Measurements from ENCODE around the gene RNF213.
"Not testable (repeated sequence)": the region's sequence is repeated elsewhere in the genome, so short reads cannot be mapped to it uniquely, and the experiment has no call there.

RNF213 gene

DNA sequence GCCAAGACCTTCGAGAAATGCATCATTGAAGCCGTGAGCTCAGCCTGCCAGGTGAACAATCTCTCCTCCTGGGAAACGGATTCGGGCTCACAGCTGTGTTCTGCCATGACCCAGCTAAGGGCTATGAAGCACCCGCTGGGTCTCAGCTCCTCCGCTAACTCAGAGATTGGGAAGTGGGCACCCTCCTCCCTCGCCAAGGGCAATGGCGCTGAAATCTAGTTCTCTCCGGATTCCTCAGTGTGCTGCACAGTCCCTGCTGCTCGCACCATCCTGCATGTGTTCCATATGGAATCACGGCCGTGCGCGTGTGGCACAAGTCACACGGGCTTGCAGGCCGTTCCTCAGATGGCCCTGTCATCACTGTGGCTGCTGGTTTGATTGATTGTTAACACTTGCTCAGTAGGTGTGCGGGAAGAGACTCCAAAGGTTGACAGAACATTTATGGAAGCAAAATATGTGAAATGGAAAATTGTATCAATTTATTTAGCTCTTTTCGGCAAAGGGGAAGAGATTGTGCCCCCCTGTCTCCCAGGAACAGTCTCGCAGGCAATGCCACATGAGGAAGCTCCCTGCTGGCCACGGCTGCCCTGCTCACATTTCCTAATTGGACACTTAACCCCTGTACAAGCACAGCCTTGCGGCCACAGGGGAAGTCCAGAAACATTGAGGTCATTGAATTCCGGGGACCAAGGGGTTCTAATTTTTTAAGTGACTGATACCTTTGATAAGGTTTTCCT, 58.8 kb downstream of the RNF213 start:
- DNase-seq (ENCODE audit: low read depth in 2 of 2), result no peak

DNA sequence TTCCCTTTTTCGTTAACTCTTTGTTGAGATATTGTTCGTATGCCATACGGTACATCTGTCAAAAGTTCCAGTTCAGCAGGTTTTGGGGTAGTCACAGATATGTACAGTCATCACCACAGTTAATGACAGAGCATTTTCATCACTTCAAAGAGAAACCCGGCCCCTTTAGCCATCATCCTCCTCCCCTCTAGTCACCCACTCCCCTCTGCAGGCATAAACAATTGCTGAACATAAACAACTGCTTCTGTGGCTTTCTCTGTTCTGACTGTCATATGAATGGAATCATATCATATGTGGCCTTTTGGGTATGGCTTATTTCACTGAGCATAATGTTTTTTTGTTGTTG, 59.3 kb downstream of the RNF213 start:
- DNase-seq (ENCODE audit: low read depth in 2 of 2), result no peak

DNA sequence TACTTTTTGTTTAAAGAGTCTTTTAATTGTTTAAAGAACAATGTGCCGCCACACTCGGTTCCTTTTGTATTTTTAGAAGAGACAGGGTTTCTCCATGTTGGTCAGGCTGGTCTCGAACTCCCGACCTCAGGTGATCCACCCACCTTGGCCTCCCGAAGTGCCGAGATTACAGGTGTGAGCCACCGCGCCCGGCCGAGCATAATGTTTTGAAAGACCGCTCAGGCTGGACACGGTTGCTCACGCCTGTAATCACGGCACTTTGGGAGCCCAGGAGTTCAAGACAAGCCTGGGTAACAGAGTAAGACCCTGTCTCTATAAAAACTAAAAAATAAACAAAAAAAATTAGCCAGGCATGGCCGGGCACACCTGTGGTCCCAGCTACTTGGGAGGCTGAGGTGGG, 59.8 kb downstream of the RNF213 start:
- DNase-seq (ENCODE audit: low read depth in 2 of 2), result no peak

DNA sequence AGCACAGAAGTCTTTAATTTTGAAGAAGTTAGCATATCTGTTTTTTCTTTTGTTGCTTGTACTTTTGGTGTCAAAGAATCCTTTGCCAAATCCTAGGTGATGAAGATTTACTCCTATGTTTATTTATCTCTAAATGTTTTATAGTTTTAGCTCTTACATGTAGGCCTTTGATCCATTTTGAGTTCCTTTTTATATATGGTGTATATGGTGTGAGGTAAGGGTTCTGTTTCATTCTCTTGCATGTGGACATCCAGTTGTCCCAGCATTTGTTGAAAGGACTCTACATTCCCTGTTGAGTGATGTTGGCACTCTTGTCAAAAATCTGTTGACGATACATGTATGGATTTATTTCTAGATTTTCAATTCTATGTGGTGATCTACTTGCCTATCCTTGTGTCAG, 62.2 kb downstream of the RNF213 start:
- no peak for DNase-seq (ENCODE audit: low read depth in 2 of 2)

DNA sequence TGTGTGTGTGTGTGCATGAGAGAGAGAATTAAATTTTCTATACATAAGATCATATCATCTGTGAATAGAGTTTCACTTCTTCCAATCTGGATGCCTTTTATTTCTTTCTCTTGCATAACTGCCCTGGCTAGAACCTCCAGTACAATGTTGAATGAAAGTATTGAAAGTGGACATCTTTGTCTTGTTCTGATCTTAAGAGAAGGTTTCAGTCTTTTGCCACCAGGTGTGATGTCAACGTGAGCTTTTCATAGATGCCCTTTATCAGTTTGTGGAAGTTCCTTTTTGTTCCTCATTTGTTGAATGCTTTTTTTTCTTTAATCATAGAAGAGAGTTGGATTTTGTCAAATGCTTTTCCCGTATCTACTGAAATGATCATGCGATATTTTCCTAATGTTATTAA, 63.3 kb downstream of the RNF213 start:
- no peak for DNase-seq (ENCODE audit: low read depth in 2 of 2)

DNA sequence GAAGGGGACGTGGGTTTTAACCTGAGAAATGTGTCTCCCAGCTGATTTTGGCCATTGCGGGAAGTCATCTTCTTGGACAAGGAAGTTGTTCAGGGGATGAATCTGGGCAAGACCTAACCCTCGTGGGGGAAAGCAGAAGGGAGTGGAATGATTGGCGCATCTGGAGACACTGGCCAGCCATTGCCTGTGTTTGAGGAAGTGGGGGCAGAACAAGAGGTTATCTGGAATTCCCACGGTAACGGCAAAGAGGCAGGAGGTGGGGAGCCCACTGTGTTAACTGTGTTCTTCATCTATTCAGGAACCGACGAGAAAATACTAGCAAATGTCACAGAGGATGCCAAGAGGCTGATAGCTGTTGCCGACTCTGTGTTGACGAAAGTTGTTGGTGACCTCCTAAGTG, 66.9 kb downstream of the RNF213 start:
- no peak for DNase-seq (ENCODE audit: low read depth in 2 of 2)

DNA sequence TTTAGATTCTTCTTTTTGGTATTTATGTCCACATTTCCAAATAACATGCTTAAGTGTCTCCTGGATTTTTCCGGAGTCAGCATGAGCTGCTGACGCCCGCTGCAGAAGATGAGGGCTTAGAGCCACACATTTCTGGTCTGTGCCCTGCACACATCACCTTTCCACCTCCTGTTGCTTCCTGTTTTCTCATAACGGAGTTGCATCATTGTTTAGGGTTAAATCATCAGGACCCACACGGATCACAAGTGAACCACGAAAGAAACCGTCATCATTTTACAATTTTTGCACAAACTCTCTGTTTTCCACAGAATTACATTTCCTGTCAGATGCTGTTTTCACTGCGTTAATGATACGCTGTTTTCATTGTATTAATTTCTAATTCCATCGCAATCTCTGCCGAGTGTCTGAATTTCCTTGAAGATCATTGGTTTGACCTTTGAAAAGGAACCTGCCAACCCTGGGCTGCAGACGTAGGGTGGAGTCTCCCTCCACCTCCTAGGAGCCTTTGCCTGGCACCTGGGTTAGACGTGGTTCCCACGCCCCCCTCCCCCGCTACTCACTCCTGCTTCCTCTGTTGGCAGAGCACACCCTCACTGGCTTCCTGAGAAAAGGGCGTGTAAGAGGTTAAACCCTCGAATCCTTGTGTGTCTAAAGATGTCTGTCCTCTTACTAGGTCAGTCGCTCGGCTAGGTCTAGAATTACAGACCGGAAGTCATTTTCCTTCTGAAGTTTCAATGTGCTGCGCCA, 68.2 kb downstream of the RNF213 start:
- no peak for DNase-seq (ENCODE audit: low read depth in 2 of 2)

DNA sequence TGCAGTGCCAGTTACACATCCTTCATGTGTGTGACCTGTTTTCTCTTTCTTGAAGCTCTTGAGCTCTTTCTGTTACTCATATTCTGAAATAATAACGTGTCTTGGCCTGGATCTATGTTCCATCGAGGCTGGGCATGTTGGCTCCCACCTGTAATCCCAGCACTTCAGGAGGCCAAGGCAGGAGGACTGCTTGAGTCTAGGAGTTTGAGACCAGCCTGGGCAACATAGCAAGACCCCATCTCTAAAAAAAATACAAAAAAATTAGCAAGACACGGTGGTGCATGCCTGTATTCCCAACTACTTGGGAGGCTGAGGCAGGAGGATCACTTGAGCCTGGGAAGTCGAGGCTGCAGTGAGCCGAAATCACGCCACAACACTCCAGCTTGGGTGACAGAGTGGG, 68.8 kb downstream of the RNF213 start:
- not testable (repeated sequence) for DNase-seq (ENCODE audit: low read depth in 2 of 2)

DNA sequence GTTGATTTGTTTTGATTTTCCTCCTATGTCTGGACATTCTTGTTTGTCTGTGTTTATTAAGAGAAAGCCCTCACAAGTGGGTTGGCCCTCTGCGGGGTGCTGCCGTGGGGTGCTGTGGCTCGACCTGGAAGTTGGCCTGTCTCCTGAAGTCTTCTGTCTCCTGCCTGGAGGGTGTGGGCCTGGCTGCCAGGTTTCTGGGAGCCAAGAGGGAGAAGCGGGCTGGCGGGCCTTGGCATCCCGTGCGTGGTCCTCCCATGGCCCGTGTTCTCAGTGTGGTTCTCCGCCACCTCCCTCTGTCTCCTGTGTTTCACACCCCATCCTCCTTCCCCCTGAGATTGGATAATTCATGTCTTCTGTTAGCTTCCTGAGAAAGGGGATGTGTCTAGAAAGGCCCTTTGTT, 69.6 kb downstream of the RNF213 start:
- no peak for DNase-seq (ENCODE audit: low read depth in 2 of 2)

DNA sequence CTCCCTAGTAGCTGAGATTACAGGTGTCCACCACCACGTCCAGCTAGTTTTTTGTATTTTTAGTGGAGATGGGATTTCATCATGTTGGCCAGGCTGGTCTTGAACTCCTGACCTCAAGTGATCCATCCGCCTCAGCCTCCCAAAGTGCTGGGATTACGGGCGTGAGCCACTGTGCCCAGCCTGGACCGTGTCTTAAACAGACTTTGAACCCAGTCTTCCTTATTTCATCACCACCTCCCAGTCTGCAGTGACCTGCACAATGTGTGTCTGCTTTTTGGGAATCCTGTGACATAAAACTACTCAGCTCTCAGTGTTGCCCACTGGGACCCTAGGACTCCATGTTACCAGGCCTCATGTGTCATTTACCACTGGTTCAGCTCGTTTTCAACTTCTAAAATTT, 70.3 kb downstream of the RNF213 start:
- not testable (repeated sequence) for DNase-seq (ENCODE audit: low read depth in 2 of 2)

DNA sequence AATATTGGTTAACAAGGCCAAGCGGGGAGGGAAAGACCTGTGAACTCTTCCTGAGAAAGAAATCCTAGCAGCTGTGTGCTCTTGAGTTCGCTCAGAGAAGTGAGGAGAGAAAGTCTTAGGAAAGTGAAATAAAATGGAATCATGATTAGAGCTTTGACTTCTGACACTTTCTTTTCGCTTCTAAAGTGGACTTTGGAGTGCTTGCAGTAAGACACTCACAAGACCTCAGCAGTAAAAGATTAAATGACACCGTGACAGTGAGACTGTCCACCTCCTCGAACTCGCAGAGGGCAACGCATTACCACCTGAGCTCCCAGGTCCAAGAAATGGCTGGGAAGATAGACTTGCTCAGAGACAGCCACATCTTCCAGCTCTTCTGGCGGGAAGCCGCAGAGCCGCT, 71.2 kb downstream of the RNF213 start:
- DNase-seq (ENCODE audit: low read depth in 2 of 2), result no peak

DNA sequence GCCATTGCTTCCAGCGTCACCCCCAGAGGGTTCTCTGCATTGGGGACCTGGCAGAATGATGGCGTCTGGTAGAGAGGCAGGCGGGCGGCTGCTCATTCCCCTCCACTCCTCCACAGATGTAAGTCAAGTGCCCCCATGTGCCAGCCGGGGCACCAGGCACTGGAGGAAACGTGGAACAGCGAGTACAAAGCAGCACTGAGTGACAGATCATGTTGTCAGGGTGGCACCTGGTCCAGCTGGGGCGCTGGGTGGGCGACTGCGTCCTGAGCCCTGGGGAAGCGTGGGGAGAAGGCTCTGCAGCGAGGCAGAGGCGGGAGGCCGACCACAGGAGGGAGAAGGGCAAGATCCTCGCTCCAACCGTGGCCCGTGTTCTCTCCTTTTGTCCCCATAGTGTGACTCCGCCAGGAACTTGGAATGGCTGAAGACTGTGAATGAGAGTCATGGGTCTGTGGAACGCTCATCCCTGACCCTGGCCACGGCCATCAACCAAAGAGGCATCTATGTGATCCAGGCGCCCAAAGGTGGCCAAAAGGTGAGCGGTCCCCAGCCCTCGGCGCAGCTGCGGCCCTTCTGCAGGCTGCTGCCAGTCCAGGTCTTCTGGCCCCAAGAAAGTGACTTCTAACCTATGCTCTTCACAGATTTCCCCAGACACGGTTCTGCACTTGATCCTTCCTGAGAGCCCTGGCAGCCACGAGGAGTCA, 76.7 kb downstream of the RNF213 start:
- DNase-seq (ENCODE audit: low read depth in 2 of 2), result no peak

DNA sequence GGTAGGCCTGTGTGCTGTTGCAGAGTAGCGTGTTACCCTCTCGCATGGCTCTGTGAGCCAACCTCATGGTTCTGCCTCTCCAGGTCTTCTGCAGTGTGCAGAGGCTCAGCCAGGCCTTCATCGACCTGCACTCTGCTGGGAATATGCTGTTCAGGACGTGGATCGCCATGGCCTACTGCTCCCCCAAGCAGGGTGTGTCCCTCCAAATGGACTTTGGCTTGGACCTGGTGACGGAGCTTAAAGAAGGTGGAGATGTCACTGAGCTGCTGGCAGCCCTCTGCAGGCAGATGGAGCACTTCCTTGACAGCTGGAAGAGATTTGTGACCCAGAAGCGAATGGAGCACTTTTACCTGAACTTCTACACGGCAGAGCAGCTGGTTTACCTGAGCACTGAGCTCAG, 78.5 kb downstream of the RNF213 start:
- no peak for DNase-seq (ENCODE audit: low read depth in 2 of 2)

DNA sequence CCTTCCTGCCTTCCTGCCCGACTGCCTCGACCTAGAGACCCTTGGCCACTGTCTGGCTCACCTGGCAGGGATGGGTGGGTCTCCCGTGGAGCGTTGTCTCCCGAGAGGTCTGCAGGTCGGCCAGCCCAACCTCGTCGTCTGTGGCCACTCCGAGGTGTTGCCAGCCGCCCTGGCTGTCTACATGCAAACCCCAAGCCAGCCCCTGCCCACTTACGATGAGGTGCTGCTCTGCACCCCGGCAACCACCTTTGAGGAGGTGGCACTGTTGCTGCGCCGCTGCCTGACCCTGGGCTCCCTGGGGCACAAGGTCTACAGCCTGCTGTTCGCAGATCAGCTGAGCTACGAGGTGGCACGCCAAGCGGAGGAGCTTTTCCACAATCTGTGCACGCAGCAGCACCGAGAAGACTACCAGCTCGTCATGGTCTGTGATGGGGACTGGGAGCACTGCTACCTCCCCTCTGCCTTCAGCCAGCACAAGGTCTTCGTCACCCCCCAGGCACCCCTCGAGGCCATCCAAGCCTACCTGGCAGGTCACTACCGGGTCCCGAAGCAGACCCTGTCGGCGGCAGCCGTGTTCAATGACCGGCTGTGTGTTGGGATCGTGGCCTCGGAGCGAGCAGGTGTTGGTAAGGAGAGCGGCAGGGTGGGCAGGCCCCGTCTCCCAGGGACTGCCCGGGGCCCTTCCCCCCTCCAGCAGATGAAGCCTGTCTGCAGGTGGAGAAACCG, 79.2 kb downstream of the RNF213 start:
- no peak for DNase-seq (ENCODE audit: low read depth in 2 of 2)

DNA sequence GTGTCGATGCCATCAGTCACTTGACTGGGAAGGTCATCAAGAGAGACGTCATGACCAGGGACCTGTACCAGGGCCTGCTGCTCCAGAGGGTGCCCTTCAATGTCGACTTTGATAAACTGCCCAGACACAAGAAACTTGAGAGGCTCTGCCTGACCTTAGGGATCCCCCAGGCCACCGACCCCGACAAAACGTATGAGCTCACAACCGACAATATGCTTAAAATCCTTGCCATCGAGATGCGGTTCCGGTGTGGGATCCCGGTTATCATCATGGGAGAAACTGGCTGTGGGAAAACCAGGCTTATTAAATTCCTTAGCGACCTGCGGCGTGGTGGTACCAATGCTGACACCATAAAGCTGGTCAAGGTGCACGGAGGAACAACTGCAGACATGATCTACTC, 84.7 kb downstream of the RNF213 start:
- DNase-seq (ENCODE audit: low read depth in 2 of 2), result no peak

DNA sequence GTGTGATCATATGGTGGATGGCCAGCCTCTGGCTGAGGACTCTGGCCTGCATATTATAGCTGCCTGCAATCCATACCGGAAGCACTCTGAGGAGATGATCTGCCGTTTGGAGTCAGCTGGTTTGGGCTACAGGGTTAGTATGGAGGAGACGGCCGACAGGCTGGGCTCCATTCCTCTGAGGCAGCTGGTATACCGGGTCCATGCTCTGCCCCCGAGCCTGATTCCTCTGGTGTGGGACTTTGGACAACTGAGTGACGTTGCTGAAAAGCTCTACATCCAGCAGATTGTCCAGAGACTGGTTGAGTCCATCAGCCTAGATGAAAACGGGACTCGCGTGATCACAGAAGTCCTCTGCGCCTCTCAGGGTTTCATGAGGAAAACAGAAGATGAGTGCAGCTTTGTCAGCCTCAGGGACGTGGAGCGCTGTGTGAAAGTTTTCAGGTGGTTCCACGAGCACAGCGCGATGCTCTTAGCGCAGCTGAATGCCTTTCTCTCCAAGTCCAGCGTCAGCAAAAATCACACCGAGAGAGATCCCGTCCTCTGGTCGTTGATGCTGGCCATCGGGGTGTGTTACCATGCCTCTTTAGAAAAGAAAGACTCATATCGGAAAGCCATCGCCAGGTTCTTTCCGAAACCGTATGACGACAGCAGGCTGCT, 85.3 kb downstream of the RNF213 start:
- no peak for DNase-seq (ENCODE audit: low read depth in 2 of 2)

DNA sequence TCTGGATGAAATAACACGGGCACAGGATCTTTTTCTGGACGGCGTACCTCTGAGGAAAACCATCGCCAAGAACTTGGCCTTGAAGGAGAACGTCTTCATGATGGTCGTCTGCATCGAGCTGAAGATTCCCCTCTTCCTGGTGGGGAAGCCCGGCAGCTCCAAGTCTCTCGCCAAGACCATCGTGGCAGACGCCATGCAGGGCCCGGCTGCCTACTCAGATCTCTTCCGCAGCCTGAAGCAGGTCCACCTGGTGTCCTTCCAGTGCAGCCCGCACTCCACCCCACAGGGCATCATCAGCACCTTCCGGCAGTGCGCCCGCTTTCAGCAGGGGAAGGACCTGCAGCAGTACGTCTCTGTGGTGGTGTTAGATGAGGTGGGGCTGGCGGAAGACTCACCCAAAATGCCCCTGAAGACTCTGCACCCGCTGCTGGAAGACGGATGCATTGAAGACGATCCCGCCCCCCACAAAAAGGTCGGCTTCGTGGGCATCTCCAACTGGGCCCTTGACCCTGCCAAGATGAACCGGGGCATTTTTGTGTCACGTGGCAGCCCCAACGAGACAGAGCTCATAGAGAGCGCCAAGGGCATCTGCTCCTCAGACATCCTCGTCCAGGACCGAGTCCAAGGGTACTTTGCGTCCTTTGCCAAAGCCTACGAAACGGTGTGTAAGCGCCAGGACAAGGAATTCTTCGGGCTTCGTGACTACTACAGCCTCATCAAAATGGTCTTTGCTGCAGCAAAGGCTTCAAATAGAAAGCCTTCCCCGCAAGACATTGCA, 86.0 kb downstream of the RNF213 start:
- no peak for DNase-seq (ENCODE audit: low read depth in 2 of 2)

DNA sequence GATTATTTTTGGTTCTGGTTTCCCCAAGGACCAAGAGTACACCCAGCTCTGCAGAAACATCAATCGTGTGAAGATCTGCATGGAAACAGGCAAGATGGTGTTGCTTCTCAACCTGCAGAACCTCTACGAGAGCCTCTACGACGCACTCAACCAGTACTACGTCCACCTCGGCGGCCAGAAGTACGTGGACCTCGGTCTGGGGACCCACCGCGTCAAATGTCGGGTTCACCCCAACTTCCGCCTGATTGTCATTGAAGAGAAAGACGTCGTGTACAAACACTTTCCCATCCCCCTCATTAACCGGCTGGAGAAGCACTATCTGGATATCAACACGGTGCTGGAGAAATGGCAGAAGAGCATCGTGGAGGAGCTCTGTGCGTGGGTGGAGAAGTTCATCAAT, 86.9 kb downstream of the RNF213 start:
- DNase-seq (ENCODE audit: low read depth in 2 of 2), result no peak

DNA sequence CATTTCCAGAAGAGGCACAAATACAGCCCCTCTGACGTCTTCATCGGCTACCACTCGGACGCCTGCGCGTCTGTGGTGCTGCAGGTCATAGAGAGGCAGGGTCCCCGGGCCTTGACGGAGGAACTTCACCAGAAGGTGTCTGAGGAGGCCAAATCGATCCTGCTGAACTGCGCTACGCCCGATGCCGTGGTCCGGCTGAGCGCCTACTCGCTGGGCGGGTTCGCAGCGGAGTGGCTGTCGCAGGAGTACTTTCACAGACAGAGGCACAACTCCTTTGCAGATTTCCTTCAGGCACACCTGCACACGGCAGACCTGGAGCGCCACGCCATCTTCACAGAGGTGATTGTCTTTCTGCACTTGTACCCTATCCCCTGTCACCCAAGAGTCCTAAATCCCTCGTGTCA, 87.3 kb downstream of the RNF213 start:
- no peak for DNase-seq (ENCODE audit: low read depth in 2 of 2)

DNA sequence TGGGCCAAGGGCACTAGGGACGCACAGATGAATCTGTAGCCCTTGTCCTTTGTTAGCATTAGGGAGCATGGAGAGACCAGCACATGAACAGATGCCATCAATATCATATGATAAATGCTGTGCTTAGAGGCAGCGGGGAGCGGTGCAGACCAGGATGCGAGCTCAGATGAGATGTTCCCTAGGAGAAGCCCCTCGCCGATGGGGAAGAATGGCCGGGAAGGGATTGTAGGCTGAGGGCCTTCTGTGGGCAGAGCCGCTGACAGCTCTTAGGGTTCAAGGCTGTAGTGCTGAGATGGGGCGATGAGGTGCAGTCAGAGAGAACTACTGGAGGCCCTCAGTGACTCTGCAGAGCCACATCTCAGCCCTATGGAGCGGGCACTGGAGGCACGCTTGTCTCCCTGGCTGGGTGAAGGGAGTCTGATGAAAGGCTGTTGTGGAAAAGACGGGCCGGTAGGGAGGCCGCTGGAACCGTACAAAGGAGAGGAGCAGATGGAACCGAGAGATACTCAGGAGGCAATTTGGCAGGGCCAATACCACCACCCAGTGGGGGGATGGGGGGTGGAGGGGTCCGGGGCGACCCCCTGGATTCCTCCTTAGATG, 88.0 kb downstream of the RNF213 start:
- DNase-seq (ENCODE audit: low read depth in 2 of 2), result no peak

All from stimulated activated CD8-positive, alpha-beta memory T cell treated with anti-CD3 and anti-CD28 coated beads, Interleukin-7, amount 100 ng/mL, for 4 hours (primary cell).